Endothelial cell of umbilical vein (primary cell): ENCODE results near the gene ITPRIP. TPM values are rescaled to one million over a fixed set of nuclear protein-coding genes. Genes with fewer than 3 reads are reported as not detected.

Experiments
- BruUV-seq: library from RNA; stranded (reverse); fragments of 400-500 nt; replicated peaks from 2 replicates; lab custom pipeline; 2021; lab: Mats Ljungman, UMichigan
- CTCF ChIA-PET: fragments of 300-600, 350-600 bp; sonication (Branson Sonifier 250); formaldehyde crosslinking; loops from one replicate; lab custom pipeline; 2021; ENCODE audit warnings: antibody characterized with exemption, inconsistent platforms; lab: Charles Lee
- POLR2A ChIA-PET: fragments of 300-600, 350-600 bp; sonication (Branson Sonifier 250); formaldehyde crosslinking; loops from one replicate; lab custom pipeline; 2021; ENCODE audit warnings: antibody characterized with exemption, inconsistent platforms; lab: Charles Lee
- DNase-seq: peaks from one replicate; pipeline ENCODE4 v3.0.0-alpha.2; 2011; ENCODE audit warnings: low read depth, low spot score
- FAIRE-seq: peaks from 2 replicates; lab custom pipeline; 2011; peaks lifted over from hg19 to GRCh38; lab: Jason Lieb, UNC
- H2AFZ ChIP-seq: 2 replicates; pipeline ENCODE4 v1.6.0; 2012; ENCODE audit warnings: low read depth, low read length, control low read depth, inconsistent platforms
- H3K27ac ChIP-seq: 2 replicates; pipeline ENCODE4 v1.5.1; 2011; ENCODE audit warnings: low read depth, mild to moderate bottlenecking, control low read depth, low read length, moderate library complexity; ENCODE audit not compliant: insufficient read depth
- H3K27me3 ChIP-seq, 2 experiments: 2 replicates each; pipeline versions ENCODE4 v1.6.0 to v1.6.1; 2011; ENCODE audit warnings: low read length in 2 of 2, mixed read lengths in 1 of 2; ENCODE audit not compliant: control insufficient read depth in 2 of 2, insufficient read depth in 2 of 2
- H3K36me3 ChIP-seq, 2 experiments: 2 replicates in 1 of 2; 3 replicates in 1 of 2; pipeline ENCODE4 v1.5.1; 2011; ENCODE audit warnings: low read length in 2 of 2, mild to moderate bottlenecking in 1 of 2, moderate library complexity in 1 of 2; ENCODE audit not compliant: control insufficient read depth in 2 of 2, insufficient read depth in 2 of 2; ENCODE audit errors: extremely low read depth in 1 of 2
- H3K4me1 ChIP-seq: 3 replicates; pipeline ENCODE4 v1.5.1; 2011; ENCODE audit warnings: mild to moderate bottlenecking, low read length; ENCODE audit not compliant: control insufficient read depth, insufficient read depth; ENCODE audit errors: extremely low read depth
- H3K4me2 ChIP-seq: 2 replicates; pipeline ENCODE4 v1.6.1; 2011; ENCODE audit warnings: low read length, control low read depth, mixed read lengths; ENCODE audit not compliant: insufficient read depth
- H3K4me3 ChIP-seq, 3 experiments: fragments of 200-600 bp in 1 of 3; sonication (generic), shearing (Covaris generic) in 1 of 3; replicated peaks in 1 of 3; 2 replicates each; pipeline ENCODE4 v1.5.1; 2011 to 2016; ENCODE audit warnings: control low read depth in 3 of 3, low read length in 3 of 3, mild to moderate bottlenecking in 2 of 3, inconsistent platforms in 1 of 3, low read depth in 1 of 3, moderate library complexity in 1 of 3; ENCODE audit not compliant: insufficient read depth in 1 of 3
- H3K79me2 ChIP-seq: 2 replicates; pipeline ENCODE4 v1.6.0; 2012; ENCODE audit warnings: low read length, inconsistent platforms; ENCODE audit not compliant: control insufficient read depth, insufficient read depth
- H3K9ac ChIP-seq: replicated peaks from 2 replicates; pipeline ENCODE3; 2011; ENCODE audit warnings: low read length, control low read depth; ENCODE audit not compliant: insufficient read depth; ENCODE audit errors: extremely low read depth
- H3K9me1 ChIP-seq: replicated peaks from 3 replicates; pipeline ENCODE4 v1.6.0; 2011; ENCODE audit warnings: mild to moderate bottlenecking, low read length; ENCODE audit not compliant: control insufficient read depth, insufficient read depth; ENCODE audit errors: extremely low read depth
- H3K9me3 ChIP-seq: replicated peaks from 2 replicates; pipeline ENCODE4 v1.5.1; 2012; ENCODE audit warnings: low read length, inconsistent platforms; ENCODE audit not compliant: control insufficient read depth, insufficient read depth
- H4K20me1 ChIP-seq: replicated peaks from 2 replicates; pipeline ENCODE3; 2011; ENCODE audit warnings: mild to moderate bottlenecking, low read length; ENCODE audit not compliant: control insufficient read depth, insufficient read depth; ENCODE audit errors: extremely low read depth
- MYC ChIP-seq: IDR thresholded peaks from one replicate; pipeline ENCODE4 v1.6.1; 2011; ENCODE audit warnings: mild to moderate bottlenecking, low read depth, low read length
- POLR2AphosphoS5 ChIP-seq: IDR thresholded peaks from 2 replicates; pipeline ENCODE4 v1.6.1; 2012; ENCODE audit warnings: low read depth, mild to moderate bottlenecking, control low read depth, low read length, moderate library complexity; ENCODE audit not compliant: insufficient read depth
- dilution Hi-C: fragments of 300-500 bp; cut with MboI; formaldehyde crosslinking; loops from one replicate; pipeline ENCODE4 v1.15.0; 2019; ENCODE audit warnings: low sequenced_read_pairs; ENCODE audit not compliant: extremely low pct_ligation_motif_present
- intact Hi-C: fragments of 100-400 bp; cut with micrococcal nuclease; formaldehyde crosslinking; loops from one replicate; pipeline ENCODE4 v1.10.0; 2022
- polyA plus RNA-seq, 4 experiments: library from polyadenylated mRNA; depleted of rRNA in 3 of 4; stranded (reverse) in 3 of 4; unstranded in 1 of 4; fragments of >200 nt; gene quantifications; 2 replicates each; pipeline versions ENCODE4 v1.2.1 to v1.2.3, GENCODE V29; 2011 to 2012; ENCODE audit warnings: missing spikeins in 1 of 4
- total RNA-seq: library from RNA; stranded (reverse); gene quantifications from 2 replicates; pipeline ENCODE4 v1.2.3, GENCODE V29; 2021
- TF ChIP-seq, protein P1 (sequence below), 2 donors: IDR thresholded peaks; 1 replicate in 1 of 2; 2 replicates in 1 of 2; pipeline ENCODE4 v1.5.1; 2011; ENCODE audit warnings: low read length in 2 of 2, mild to moderate bottlenecking in 2 of 2, moderate library complexity in 2 of 2, control low read depth in 1 of 2, inconsistent platforms in 1 of 2, low read depth in 1 of 2; ENCODE audit not compliant: insufficient read depth in 1 of 2; ENCODE audit errors: extremely low read depth in 1 of 2
- TF ChIP-seq, protein P2 (sequence below): IDR thresholded peaks from 2 replicates; pipeline ENCODE4 v1.6.1; 2011; ENCODE audit not compliant: insufficient read depth, insufficient read length

The ITPRIP gene
- total and polyA plus RNA-seq, 2 donors (not counting 3 experiments of a cell fraction or from before 2014, with no cell fraction given), result 31.4 to 33.2 TPM

DNA sequence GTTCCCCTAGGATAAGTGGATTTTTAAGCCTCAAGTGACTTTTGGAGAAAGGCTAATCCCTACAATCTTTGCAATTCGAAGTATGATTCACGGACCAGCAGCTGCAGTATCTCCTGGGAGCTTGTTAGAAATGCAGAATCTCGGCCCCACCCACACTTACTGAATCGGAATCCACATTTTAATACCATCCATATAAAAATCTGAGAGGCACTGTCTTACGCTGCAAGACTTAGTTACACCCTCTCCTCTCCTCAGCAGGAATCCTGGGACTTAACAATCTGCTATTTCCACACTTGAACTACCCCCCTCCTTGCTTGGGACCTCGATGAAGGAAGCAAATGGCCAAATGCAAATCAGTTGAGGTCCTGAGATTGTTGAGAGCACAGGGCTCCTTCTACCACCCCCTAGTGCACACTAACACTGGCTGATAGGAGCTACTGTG, 21.0 kb downstream of the ITPRIP start:
- no peak overlapping the region for H3K9ac ChIP-seq
- peaks cover 100% of the 10 kb centered on the region for H3K79me2 ChIP-seq
- H3K4me1 ChIP-seq, result peaks cover 8% of the 10 kb centered on the region
- H3K4me2 ChIP-seq, result no peak overlapping the region
- H3K27ac ChIP-seq, result no peak overlapping the region
- TF ChIP-seq, protein P1, sequence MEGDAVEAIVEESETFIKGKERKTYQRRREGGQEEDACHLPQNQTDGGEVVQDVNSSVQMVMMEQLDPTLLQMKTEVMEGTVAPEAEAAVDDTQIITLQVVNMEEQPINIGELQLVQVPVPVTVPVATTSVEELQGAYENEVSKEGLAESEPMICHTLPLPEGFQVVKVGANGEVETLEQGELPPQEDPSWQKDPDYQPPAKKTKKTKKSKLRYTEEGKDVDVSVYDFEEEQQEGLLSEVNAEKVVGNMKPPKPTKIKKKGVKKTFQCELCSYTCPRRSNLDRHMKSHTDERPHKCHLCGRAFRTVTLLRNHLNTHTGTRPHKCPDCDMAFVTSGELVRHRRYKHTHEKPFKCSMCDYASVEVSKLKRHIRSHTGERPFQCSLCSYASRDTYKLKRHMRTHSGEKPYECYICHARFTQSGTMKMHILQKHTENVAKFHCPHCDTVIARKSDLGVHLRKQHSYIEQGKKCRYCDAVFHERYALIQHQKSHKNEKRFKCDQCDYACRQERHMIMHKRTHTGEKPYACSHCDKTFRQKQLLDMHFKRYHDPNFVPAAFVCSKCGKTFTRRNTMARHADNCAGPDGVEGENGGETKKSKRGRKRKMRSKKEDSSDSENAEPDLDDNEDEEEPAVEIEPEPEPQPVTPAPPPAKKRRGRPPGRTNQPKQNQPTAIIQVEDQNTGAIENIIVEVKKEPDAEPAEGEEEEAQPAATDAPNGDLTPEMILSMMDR (IDR thresholded peaks at IDR 0.05; ENCODE audit: extremely low read depth in 1 of 2, insufficient read depth in 1 of 2, low read depth in 1 of 2, low read length in 2 of 2), result no peak
- TF ChIP-seq, protein P2, sequence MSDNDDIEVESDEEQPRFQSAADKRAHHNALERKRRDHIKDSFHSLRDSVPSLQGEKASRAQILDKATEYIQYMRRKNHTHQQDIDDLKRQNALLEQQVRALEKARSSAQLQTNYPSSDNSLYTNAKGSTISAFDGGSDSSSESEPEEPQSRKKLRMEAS, result no peak
- TF ChIP-seq MYC (no peak), POLR2AphosphoS5 (no peak)
- H3K4me3 ChIP-seq, result no peak overlapping the region
- CTCF ChIA-PET, result interaction anchor here (1.6 kb wide), 1 partner anchor 12 kb away, joined by 5 read pairs; no protein-coding TSS in a partner anchor
- intact Hi-C loops (no loop called here), dilution Hi-C loops (no loop called here)
- no peak overlapping the region for H2AFZ ChIP-seq
- DNase-seq (no peak), FAIRE-seq (no peak)
- peaks cover 5% of the 10 kb centered on the region for H4K20me1 ChIP-seq
- no peaks in the 10 kb centered on the region for H3K9me1 ChIP-seq
- POLR2A ChIA-PET, result no interaction called here
- no TSS peak for BruUV-seq
- peaks cover 13 to 27% of the 10 kb centered on the region in 2 experiments for H3K36me3 ChIP-seq
- H3K9me3 ChIP-seq, result no peaks in the 10 kb centered on the region
- H3K27me3 ChIP-seq, result no peaks in the 10 kb centered on the region
